ENCODE results near the gene PCA3. TPM values are rescaled to one million over a fixed set of nuclear protein-coding genes. Genes with fewer than 3 reads are reported as not detected.
A peak's percentile ranks its signal among the peaks of the same experiment; 100 is the strongest.

PCA3 gene
- total RNA-seq, 2 experiments from 2014 or later: not detected

DNA sequence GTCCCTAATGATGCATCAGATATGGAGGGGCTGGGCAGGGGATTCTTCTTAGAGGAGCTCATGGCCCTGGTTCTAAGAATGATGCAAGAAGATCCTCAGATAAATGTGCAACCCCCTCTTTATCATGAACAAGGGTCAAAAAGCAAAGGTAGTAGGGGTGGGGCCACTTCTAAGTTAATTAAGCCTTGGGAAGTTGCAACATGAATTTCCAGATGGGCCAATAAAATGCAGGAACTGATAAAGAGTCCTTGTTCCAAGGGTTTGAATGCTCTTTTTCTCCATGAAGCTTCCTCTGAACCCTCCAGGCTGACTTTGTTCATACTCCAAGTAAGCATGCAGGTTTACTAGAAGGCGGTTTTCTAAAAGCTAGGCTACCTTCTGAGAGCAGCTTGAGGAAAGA, 25.6 kb downstream of the PCA3 start:
- H3K9me3 Mint-ChIP-seq: no peaks in the 10 kb centered on the region
- H3K4me3 Mint-ChIP-seq: no peak overlapping the region

DNA sequence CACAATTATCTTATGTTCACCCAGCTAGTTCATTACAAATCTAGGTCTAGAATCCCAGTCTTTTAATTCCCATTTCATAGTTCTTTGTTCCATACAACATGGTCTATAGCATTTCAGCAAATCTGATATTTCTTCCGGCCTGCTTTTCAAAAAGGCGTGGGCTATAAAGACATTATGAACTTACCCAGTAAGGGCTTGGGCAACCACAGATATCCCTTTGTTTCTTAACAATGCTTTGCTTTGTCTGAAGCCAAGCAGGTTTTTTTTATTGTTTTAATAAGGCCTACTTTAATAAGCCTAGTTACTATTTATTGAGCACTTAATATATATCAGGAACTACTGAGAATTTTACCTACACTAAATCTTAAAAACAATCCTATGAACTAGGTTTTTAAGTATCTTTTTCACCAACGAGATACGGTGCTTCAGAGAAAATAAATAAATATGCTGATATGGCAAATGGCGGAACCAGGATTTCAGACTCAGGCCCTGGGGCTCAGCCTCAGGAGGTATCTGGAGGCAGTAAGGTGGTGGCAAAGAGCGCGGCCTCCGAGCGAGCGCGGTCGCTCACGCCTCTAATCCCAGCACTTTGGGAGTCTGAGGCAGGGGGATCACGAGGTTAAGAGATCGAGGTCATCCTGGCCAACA, 29.7 kb downstream of the PCA3 start:
- no peaks in the 10 kb centered on the region for H3K4me1 Mint-ChIP-seq
- peaks cover 4% of the 10 kb centered on the region for H3K27me3 Mint-ChIP-seq
- H3K4me3 Mint-ChIP-seq: no peak overlapping the region
- DNase-seq: no peak
- H3K36me3 Mint-ChIP-seq: no peaks in the 10 kb centered on the region
- no peak overlapping the region for H3K27ac Mint-ChIP-seq
- no peaks in the 10 kb centered on the region for H3K9me3 Mint-ChIP-seq

More for the DNA sequence above, 25.6 kb downstream of the PCA3 start:
- Mint-ChIP-seq H3K4me1 (no peaks in the 10 kb centered on the region), H3K36me3 (no peaks in the 10 kb centered on the region), H3K27me3 (peaks cover 5% of the 10 kb centered on the region), H3K27ac (no peak overlapping the region)
- DNase-seq: no peak

DNA sequence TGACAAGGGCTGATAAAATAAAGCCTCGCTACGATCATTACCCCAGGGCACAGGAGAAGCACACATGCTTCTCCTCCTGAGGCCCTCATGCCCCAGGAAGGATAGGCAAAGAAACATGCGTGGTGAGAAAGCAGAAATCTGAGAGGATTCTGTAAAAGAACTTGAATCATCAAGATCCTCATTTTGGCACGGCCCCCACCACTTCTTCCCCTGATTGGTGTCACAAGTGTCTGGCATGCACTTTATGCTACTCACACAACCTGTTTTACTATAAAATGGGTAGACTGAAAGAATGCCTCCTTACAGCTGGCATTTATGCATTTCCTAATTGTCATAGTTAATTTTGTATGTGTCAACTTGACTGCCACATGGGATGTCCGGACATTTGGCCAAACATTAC, 32.1 kb downstream of the PCA3 start:
- DNase-seq: no peak
- peaks cover 4% of the 10 kb centered on the region for H3K27me3 Mint-ChIP-seq
- H3K27ac Mint-ChIP-seq: no peak overlapping the region
- H3K9me3 Mint-ChIP-seq: no peaks in the 10 kb centered on the region
- no peaks in the 10 kb centered on the region for H3K4me1 Mint-ChIP-seq
- no peaks in the 10 kb centered on the region for H3K36me3 Mint-ChIP-seq
- no peak overlapping the region for H3K4me3 Mint-ChIP-seq

DNA sequence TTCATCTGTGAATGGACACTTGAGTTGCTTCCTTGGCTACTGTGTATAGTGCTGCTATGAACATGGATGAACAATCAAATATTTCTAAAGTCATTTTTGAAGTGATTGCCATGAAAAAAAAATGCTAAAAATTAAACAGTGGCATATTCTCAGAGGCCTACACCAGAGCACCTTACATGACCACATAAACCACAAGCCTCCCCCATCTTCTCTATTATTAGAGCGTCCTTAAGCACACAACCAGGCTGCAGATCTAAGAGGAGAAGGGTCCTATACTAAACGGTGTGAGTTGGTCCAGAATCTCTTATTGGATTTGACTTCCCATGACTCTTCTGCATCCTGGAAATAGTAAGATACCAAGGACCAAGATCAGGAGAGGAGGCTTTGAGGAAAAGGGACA, 34.3 kb downstream of the PCA3 start:
- H3K4me1 Mint-ChIP-seq: no peaks in the 10 kb centered on the region

DNA sequence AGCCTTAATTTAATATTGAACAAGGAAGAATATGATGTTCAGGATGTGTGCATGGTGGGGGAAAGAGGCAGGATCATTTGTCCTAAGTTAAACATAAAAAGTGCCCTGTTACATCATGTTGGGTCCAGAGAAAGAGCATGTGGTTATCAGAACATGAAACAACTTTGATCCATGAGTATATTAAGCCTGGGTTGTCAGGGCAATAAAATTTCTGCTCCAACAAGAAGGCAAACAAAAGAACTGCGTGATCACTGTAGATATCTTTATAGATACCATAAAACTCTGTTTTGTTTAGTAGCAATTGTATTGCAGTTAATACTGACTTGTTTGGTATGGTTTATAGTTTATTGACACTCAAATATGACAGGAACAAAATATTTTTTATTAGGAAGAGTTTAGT, 35.2 kb downstream of the PCA3 start:
- Mint-ChIP-seq H3K27ac (no peak overlapping the region), H3K4me1 (no peaks in the 10 kb centered on the region), H3K36me3 (no peaks in the 10 kb centered on the region), H3K27me3 (peaks cover 4% of the 10 kb centered on the region), H3K9me3 (no peaks in the 10 kb centered on the region), H3K4me3 (no peak overlapping the region)
- no peak for DNase-seq

More for the DNA sequence above, 34.3 kb downstream of the PCA3 start:
- no peak overlapping the region for H3K27ac Mint-ChIP-seq
- peaks cover 4% of the 10 kb centered on the region for H3K27me3 Mint-ChIP-seq
- no peak overlapping the region for H3K4me3 Mint-ChIP-seq
- DNase-seq: no peak
- H3K9me3 Mint-ChIP-seq: no peaks in the 10 kb centered on the region
- no peaks in the 10 kb centered on the region for H3K36me3 Mint-ChIP-seq

DNA sequence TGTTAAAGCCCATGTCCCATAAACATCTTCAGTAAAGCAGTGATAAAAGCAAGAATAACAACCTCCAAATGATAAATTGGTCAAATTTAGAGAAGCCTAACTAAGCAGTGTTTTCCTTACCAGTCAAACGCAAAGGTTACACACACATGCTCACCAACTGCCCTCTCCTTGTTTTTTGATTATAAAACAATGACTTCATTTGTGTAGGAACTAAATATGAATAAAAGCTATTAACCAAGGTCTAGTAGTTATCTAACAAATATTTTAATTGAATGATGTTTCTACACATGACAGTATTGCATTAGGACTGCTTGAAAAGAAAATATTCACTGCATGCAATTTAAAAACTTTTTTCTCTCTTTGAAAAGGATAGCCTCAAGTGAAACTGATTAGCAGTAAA, 36.7 kb downstream of the PCA3 start:
- H3K27me3 Mint-ChIP-seq: peaks cover 4% of the 10 kb centered on the region

DNA sequence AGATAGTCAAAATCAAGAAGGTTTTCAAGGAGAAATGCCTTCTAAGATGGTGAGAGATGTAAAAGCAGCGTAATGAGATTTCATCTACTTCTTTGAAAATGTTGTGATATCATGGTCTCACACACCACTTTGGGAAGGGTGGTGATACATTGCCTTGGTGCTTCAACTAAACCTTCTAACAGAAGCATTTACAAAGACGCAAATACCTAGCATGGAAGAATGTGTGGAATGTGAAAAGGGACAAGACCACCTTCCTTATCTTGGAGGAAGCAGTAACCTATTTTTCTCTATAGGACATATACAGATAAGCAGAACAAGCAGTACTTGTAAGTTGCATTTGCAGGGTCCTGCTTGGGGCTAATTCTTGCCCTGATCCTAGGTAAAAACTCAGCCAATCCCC, 38.8 kb downstream of the PCA3 start:
- H3K4me1 Mint-ChIP-seq: no peaks in the 10 kb centered on the region
- DNase-seq: no peak
- H3K9me3 Mint-ChIP-seq: no peaks in the 10 kb centered on the region
- H3K4me3 Mint-ChIP-seq: no peak overlapping the region
- H3K27me3 Mint-ChIP-seq: no peaks in the 10 kb centered on the region
- no peaks in the 10 kb centered on the region for H3K36me3 Mint-ChIP-seq
- H3K27ac Mint-ChIP-seq: no peak overlapping the region

More for the DNA sequence above, 36.7 kb downstream of the PCA3 start:
- Mint-ChIP-seq H3K36me3 (no peaks in the 10 kb centered on the region), H3K4me3 (no peak overlapping the region), H3K4me1 (no peaks in the 10 kb centered on the region), H3K27ac (no peak overlapping the region), H3K9me3 (no peaks in the 10 kb centered on the region)
- no peak for DNase-seq

DNA sequence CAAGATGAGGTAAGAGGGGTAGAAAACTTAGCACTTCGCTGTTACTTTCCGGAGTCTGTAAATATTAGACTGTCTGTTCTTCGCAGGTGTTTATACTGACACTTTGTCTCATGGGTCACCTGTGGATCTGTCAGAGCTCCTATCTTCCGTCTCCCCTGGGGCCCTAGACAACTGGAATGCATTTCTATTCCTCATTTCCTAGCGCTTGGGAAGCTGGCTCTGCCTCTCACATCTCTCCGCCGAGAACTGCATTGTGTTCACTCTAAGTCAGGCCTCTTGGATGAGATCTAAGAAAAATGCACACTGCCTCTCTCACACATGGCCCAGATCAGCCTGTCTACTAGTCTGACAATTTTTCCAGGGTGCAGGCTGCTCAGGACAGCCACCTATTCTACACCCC, 39.5 kb downstream of the PCA3 start:
- Mint-ChIP-seq H3K4me1 (no peaks in the 10 kb centered on the region), H3K27ac (no peak overlapping the region), H3K36me3 (no peaks in the 10 kb centered on the region), H3K27me3 (peaks cover 4% of the 10 kb centered on the region), H3K4me3 (no peak overlapping the region), H3K9me3 (no peaks in the 10 kb centered on the region)
- no peak for DNase-seq

DNA sequence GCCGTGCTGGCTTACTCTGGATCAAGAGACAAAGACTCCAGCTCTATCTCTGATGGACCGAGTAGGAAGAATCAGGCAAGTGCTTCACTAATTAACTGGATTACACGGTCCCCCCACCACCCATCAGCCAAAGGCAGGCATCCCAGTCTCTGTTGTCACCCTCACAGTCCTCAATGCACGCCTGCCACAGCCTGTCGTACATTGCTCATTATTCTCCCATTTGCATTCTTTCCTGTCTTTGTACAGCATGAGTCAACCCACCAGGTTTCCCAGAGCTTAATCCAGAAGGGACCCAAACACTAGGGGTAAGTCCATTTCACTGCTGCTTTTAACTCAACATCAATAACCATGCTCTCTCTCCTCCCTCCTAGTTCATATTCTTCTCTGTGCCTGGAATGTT, 44.4 kb downstream of the PCA3 start:
- Mint-ChIP-seq H3K27me3 (peaks cover 8% of the 10 kb centered on the region), H3K27ac (no peak overlapping the region), H3K4me1 (no peaks in the 10 kb centered on the region), H3K36me3 (no peaks in the 10 kb centered on the region), H3K9me3 (no peaks in the 10 kb centered on the region), H3K4me3 (no peak overlapping the region)
- no peak for DNase-seq

DNA sequence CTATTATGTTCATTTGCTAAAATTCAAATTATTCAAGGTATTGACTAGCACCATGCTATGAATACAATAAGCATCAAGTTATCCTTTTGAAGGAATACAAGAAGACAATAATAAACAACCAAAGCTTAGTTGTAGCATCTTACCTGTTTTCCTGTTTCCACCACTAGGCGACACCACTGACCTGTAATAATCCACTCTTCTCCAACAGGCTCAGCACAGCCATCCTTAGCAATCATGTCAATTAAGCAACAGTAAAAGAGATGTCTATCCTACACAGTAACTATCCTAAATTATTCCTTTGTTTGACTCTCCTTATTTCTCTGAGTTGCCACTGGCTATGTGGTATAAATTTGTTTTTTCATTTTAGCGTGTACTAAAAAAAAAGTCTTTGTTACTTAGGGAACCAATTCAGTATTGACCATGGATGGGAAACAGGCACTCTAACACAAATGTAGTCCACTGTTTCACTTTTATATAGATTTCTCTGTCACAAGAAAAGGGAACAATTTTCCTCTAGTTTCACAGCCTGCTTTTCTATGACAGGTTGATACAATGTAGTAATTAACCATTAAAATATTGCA, 46.2 kb downstream of the PCA3 start:
- Mint-ChIP-seq H3K4me1 (no peaks in the 10 kb centered on the region), H3K4me3 (no peak overlapping the region), H3K9me3 (no peaks in the 10 kb centered on the region), H3K27me3 (peaks cover 14% of the 10 kb centered on the region), H3K36me3 (no peaks in the 10 kb centered on the region), H3K27ac (no peak overlapping the region)
- peak; percentile 4 for DNase-seq

DNA sequence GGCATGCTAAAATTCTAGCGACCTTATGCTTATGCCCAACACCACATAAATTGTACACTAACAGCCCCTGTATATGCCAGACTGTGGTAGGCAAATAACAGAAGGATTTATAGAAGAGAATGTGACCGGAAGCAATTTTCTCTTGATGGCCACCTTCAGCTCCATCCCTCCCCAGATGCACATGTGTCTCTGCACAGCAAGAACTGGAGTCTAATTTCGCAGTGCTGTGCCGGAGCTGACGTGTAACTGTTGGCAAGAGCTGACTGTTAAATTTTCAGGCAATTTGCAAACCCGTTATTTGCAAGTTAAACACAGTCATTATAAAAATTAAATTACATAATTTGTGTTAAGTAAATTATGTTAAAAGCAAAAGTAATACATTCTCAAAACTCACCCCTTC, 48.4 kb downstream of the PCA3 start:
- Mint-ChIP-seq H3K27me3 (peaks cover 14% of the 10 kb centered on the region), H3K9me3 (no peaks in the 10 kb centered on the region), H3K27ac (no peak overlapping the region), H3K36me3 (no peaks in the 10 kb centered on the region), H3K4me1 (no peaks in the 10 kb centered on the region), H3K4me3 (no peak overlapping the region)
- DNase-seq: no peak

DNA sequence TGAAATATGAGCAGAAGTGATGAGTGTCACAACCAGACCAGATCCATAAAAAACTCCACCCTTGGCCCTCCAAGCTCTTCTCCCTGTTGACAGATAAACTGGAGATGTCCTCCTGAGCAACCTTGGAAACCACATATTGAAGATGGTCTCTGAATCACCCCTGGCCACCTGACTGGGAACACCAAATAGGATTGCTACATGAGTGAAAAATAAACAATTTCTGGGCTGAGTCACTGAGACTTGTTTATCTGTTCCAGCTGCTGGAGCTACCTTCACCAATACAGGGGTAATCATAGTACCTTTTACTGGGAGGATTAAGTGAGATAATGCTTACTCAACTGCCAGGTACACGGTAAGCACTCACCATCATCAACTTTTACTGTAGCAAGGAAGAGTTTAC, 53.3 kb downstream of the PCA3 start:
- Mint-ChIP-seq H3K27ac (no peak overlapping the region), H3K4me1 (no peaks in the 10 kb centered on the region), H3K27me3 (peaks cover 10% of the 10 kb centered on the region), H3K9me3 (no peaks in the 10 kb centered on the region), H3K36me3 (no peaks in the 10 kb centered on the region), H3K4me3 (no peak overlapping the region)
- DNase-seq: no peak

DNA sequence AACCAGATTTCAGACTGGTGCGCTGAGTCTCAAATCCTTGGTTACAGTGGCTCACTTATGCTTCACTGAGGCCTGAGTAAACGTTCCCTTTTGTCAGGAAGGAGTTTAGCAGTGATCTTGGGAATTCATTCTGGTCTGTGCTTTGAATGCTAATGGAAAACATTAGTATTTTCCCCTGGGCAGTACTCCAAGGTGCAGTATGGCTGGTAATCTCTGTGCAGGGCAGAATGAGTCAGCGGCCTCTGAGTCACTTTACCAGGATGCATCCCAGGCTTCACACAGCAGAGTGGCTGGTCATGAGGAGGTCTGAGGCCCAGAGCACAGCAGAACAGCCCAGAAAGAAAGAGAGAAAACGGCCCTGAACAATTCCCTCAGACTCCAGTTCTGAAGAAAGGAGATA, 54.0 kb downstream of the PCA3 start:
- no peaks in the 10 kb centered on the region for H3K4me1 Mint-ChIP-seq
- no peaks in the 10 kb centered on the region for H3K9me3 Mint-ChIP-seq
- no peaks in the 10 kb centered on the region for H3K36me3 Mint-ChIP-seq
- H3K27me3 Mint-ChIP-seq: peaks cover 10% of the 10 kb centered on the region
- no peak overlapping the region for H3K27ac Mint-ChIP-seq
- DNase-seq: no peak
- H3K4me3 Mint-ChIP-seq: no peak overlapping the region

DNA sequence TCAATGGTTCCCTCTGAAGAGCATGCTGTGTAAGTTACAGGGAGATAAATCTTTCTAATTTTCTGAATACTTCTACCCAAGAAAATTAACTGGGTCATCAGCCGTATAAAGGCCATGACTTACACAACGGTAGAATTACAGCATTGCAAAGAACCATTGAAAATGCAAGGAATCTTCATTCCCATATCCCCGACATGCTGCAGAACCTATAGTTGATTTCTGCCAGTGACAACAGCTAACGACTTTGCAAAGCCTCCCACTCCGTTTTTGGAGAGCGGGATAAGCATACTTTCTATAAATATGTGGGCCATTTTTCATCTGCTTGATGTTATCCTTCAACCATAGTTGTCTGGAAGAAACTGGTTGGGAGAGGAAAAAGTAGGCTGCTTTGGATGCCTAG, 56.2 kb downstream of the PCA3 start:
- Mint-ChIP-seq H3K9me3 (no peaks in the 10 kb centered on the region), H3K27me3 (peaks cover 9% of the 10 kb centered on the region), H3K4me3 (no peak overlapping the region), H3K36me3 (no peaks in the 10 kb centered on the region), H3K27ac (no peak overlapping the region), H3K4me1 (no peaks in the 10 kb centered on the region)
- no peak for DNase-seq

DNA sequence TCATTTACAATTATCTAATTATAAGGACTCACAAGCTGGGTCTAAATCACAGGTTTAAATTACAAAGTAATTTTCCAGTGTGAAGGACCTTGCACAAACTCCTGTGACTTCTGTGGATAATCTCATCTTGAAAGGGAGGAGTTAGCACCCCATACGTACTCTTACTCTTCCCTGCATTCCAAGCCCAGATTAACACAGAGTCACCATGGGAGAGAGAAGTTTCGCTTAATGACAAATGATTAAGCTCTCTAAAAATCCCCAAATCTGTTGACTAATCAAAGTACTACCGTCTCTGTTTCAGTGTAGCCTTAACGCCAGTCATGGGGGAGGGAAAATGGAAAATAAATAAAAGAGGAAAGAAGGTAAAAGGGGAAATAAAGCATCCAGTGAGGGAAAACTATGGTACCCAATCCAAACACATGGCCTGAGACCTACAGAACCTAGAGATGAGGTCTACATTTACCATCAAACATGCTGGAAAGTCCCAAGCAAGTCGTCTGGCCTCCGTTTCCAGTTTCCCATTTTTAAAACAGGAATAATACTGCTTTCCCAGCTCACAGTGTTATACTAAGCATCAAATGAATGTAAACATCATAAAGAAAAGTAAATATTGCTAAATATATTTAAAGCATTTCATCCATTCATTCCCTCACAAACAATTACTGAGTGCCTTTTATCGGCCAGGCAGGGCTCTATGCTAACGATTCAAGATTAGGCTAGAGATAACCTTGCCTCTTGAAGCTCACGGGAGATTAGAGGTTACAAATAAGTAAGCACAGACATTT, 63.2 kb downstream of the PCA3 start:
- H3K36me3 Mint-ChIP-seq: no peaks in the 10 kb centered on the region
- no peaks in the 10 kb centered on the region for H3K4me1 Mint-ChIP-seq

DNA sequence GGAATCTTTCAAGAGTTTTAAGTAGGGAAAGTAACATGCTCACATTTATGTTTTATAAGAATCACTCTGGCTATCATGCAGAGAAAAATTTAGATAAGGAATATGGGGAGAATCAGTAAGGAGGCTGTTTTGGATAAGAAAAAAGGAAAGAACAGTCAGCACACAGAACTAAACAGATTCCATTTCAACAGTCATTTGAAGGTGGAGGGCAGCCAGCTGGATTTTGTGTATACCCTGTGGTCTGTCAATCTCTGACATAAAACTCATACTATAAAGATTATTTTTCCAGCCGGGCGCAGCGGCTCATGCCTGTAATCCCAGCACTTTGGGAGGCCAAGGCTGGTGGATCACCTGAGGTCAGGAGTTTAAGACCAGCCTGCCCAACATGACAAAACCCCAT, 64.2 kb downstream of the PCA3 start:
- peaks cover 3% of the 10 kb centered on the region for H3K9me3 Mint-ChIP-seq
- no peak for DNase-seq
- no peaks in the 10 kb centered on the region for H3K36me3 Mint-ChIP-seq
- peaks cover 25% of the 10 kb centered on the region for H3K27me3 Mint-ChIP-seq
- H3K27ac Mint-ChIP-seq: no peak overlapping the region
- no peak overlapping the region for H3K4me3 Mint-ChIP-seq
- no peaks in the 10 kb centered on the region for H3K4me1 Mint-ChIP-seq

More for the DNA sequence above, 63.2 kb downstream of the PCA3 start:
- H3K27ac Mint-ChIP-seq: no peak overlapping the region
- H3K9me3 Mint-ChIP-seq: peaks cover 3% of the 10 kb centered on the region
- no peak for DNase-seq
- H3K27me3 Mint-ChIP-seq: peaks cover 25% of the 10 kb centered on the region
- no peak overlapping the region for H3K4me3 Mint-ChIP-seq
